Sigmoid colon (tissue), 4 donors: Measurements from ENCODE around the gene PLAC9.

Experiments used
- POLR2A ChIP-seq, 2 donors: fragments of 450-650 bp; IDR thresholded peaks; one replicate each; pipeline ENCODE4 v1.6.1; 2016; ENCODE audit warnings: antibody characterized with exemption in 2 of 2, mild to moderate bottlenecking in 2 of 2, moderate library complexity in 2 of 2
- POLR2AphosphoS5 ChIP-seq, 4 donors: sonication (generic); formaldehyde crosslinking; IDR thresholded peaks; one replicate each; pipeline ENCODE4 v1.6.1; 2017; ENCODE audit warnings: antibody characterized with exemption in 4 of 4

- TF ChIP-seq POLR2AphosphoS5 (IDR thresholded peaks at IDR 0.05) (no peak), POLR2A (IDR thresholded peaks at IDR 0.05) (no peak)
These were observed 23.7 kb downstream of the PLAC9 start for GRCh38 chr10:80156216-80156615.
